Omental fat pad (tissue), 4 donors: ENCODE data around the gene MEGF11. TPM values are rescaled to one million over a fixed set of nuclear protein-coding genes. Genes with fewer than 3 reads are reported as not detected.

Experiments
- ATAC-seq: fragments of 150-250 bp; one replicate; pipeline ENCODE4 v1.9.1; 2016; ENCODE audit warnings: mild to moderate bottlenecking, moderate library complexity; ENCODE audit not compliant: low FRiP score
- DNase-seq: peaks from one replicate; pipeline ENCODE4 v3.0.0-alpha.2; 2019; ENCODE audit warnings: low spot score
- total RNA-seq, 4 donors: library from RNA; depleted of rRNA; stranded (reverse); fragments of >200 nt; gene quantifications; one replicate each; pipeline ENCODE4 v1.1.0, GENCODE V29; 2016
- TF ChIP-seq, protein P1 (sequence below), 3 donors: fragments of 450-650 bp; IDR thresholded peaks; one replicate each; pipeline ENCODE4 v1.5.1; 2016 to 2017; ENCODE audit warnings: antibody characterized with exemption in 3 of 3, mild to moderate bottlenecking in 3 of 3, moderate library complexity in 2 of 3

MEGF11 gene
- total RNA-seq, 4 donors from 2014 or later: 0.47 TPM; not detected in 3

DNA sequence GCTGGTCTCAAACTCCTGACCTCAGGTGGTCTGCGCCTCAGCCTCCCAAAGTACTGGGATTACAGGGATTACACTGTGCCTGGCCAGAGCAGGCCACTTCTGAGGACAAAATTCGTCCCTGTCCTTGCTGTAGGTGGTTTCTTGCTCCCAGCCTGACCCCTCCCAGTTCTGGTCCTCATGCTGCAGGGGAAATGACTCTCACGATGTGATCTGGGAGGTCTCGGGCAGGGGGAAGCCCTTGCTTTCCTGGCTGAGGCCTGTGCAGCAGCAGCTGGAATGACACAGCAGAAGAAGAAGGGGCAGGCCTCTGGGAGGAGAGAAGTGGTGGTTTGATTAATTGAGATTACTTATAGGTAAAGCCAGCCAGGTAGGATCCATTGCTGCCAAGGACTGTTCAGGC is 39.3 kb downstream of the MEGF11 start:
- TF ChIP-seq, protein P1, sequence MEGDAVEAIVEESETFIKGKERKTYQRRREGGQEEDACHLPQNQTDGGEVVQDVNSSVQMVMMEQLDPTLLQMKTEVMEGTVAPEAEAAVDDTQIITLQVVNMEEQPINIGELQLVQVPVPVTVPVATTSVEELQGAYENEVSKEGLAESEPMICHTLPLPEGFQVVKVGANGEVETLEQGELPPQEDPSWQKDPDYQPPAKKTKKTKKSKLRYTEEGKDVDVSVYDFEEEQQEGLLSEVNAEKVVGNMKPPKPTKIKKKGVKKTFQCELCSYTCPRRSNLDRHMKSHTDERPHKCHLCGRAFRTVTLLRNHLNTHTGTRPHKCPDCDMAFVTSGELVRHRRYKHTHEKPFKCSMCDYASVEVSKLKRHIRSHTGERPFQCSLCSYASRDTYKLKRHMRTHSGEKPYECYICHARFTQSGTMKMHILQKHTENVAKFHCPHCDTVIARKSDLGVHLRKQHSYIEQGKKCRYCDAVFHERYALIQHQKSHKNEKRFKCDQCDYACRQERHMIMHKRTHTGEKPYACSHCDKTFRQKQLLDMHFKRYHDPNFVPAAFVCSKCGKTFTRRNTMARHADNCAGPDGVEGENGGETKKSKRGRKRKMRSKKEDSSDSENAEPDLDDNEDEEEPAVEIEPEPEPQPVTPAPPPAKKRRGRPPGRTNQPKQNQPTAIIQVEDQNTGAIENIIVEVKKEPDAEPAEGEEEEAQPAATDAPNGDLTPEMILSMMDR (IDR thresholded peaks at IDR 0.05): no peak
- ATAC-seq (no peak), DNase-seq (no peak)

DNA sequence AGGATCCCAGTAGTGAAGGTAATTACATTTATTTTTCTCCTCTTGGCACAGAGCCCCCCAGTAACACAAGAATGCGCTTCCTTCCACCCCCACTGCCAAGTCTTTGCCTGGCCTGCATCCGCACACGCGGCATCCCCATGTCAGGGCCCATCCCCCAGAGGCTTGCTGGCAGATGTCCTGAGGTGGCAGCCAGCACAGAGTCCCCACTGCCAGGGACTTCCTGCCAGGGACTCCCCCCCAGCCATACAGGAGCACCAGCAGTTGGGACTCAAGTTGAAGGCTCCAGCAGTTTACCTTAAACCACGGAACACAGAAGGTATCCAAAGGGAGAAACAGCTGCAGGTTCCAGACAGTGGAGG is 41.0 kb downstream of the MEGF11 start:
- DNase-seq (no peak), ATAC-seq (no peak)
- TF ChIP-seq, protein P1 (IDR thresholded peaks at IDR 0.05): no peak

DNA sequence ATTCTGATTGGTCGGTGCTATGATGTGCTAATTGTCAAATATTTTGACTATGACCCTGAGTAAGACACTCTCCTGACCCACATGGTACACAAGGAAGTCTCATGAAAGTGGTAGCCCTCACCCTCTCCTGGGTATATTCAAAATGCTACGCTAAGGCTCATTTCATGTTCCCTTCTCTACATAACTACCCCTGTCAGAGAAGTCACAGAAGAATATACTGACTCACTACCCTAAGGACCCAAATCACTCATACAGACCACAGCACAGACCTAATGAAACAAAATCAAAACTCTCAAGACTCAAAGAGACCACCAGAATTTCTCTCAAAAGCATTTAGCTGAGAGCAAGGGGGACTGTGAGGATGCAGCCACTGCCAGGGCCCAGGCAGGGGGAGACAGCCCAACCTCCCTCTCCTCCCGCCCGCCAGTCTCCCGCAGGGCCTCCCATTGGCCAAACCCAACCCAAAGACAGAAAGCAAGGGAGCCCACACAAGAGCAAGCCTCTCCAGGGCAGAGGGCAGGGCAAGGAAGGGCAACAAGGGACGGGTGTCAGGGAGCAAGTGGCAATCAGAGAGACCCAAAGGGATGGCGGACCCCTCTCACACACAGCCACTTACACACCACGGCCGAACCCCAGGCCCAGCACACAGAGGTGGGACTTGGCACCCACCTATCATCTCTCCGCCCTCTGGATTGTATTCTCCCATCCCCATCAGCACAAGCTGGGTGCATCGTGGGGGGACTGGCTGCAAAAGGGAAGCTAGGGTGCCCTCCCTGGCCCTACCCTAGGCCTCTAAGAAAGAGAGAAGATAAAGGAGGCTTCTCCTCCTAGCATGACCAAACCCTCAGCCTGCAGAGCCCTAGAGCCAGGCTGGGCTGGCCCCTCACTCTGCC is 41.6 kb downstream of the MEGF11 start:
- no peak for ATAC-seq
- no peak for DNase-seq
- TF ChIP-seq, protein P1 (IDR thresholded peaks at IDR 0.05): no peak

DNA sequence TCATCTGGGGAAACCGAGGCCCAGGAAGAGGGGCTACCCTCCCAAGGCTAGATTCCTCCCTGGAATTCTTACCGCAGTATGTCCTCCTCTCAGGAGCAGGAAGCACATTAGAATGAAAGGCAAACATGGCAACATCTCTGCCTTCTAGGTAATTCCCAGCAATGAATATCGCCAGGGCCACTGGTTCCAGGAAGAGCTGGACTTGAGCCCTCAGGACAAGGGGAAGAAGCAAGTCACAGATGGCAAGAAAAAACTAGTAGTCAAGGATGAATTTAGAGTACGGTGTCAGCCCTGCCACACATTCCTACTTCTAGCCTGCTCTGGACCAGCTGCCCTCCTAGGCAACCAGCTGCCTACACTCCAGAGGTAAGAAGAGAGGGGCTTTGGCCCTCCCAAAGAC is 42.9 kb downstream of the MEGF11 start:
- ATAC-seq (no peak), DNase-seq (no peak)
- TF ChIP-seq, protein P1 (IDR thresholded peaks at IDR 0.05): no peak

DNA sequence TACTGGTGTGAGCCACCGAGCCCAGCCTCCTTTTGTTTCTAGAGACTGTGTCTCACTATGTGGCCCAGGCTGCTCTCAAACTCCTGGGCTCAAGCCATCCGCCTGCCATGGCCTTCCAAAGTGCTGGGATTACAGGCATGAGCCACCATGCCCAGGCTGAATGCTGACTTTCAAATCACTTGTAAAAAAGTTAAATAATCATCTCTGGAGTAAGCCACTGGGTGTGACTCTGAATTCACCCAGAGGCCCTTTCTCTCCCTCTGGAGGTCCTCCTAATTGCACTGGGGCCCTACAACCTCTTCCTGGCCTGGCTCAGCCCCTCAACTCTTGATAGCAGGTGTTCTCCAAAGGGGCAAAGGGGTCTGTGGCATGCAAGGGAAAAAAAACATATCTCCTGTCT is 54.8 kb downstream of the MEGF11 start:
- ATAC-seq (no peak), DNase-seq (no peak)
- TF ChIP-seq, protein P1 (IDR thresholded peaks at IDR 0.05): no peak

DNA sequence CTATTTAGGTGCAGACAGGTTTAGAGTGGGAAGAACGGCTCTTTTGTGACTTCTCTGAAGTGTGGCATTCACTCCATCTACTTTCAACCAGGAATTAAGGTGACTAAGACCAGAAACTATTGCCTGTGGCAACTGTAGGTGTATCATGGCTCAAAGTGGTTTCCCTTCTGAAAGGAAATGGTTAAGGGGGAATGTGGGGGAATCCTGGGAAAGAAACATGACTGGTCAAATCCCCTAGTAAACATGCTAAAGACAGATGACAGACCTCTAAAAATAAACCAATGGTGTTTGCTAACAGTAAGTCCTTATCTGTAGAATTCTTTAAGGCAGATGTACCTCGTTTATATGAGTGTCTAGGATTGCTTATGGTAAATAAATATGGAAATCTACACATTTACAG is 56.9 kb downstream of the MEGF11 start:
- no peak for ATAC-seq
- no peak for DNase-seq
- TF ChIP-seq, protein P1 (IDR thresholded peaks at IDR 0.05): no peak

DNA sequence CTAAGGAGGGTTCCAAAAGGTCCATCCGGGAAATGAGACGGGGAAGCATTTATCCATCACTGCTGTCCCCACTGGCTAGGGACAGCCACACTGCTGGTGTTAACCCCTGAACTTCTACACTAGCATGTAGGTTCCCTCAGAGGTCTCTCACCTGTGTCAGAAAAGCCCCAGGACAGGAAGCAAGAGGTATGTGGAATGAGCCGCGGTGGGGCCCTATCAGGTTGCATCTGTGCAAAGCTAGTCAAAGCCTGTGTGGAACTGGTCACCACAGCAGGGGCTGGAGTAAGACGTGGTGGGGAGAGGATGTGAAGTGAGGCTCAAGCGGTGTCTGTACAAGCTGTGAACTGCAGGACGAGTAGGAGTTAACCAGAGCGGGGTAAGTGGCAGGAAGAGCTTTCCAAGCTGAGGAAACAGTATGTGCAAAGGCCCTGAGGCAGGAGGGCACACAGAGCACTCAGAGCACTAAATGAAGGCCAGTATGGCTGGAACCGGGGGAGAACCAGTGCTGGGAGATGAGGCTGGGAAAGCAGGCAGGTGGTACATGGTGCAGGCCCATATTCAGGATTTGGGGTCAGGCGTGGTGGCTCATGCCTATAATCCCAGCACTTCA is 57.8 kb downstream of the MEGF11 start:
- no peak for ATAC-seq
- DNase-seq: no peak
- TF ChIP-seq, protein P1 (IDR thresholded peaks at IDR 0.05): no peak
